Measurements from ENCODE around the gene CPT2. TPM values are rescaled to one million over a fixed set of nuclear protein-coding genes. Genes with fewer than 3 reads are reported as not detected.

CPT2 gene
- total RNA-seq, result 10 to 100 TPM in 1 of 2 donors, 1 to 10 TPM in 1; 9.6 to 16.6 TPM
- long read RNA-seq, donor 1, transcript CPT2-201 (5 exons, 3,094 nt), result major isoform, 11 of 17 reads
- long read RNA-seq, donor 1, partial matches to known transcripts, result 4 of 17 reads
- long read RNA-seq, donor 1, other reads (novel, unspliced or antisense), result 2 of 17 reads
- long read RNA-seq, donor 2, transcript CPT2-201 (5 exons, 3,094 nt), result major isoform, 21 of 26 reads
- long read RNA-seq, donor 2, partial matches to known transcripts, result 3 of 26 reads
- long read RNA-seq, donor 2, other reads (novel, unspliced or antisense), result 0 of 26 reads

- peak; percentile 99 for DNase-seq (ENCODE audit: low spot score)
- intact Hi-C loops (cut with DNase I), result loop anchor here in 1 of 2 donors (10.0 kb wide), 1 partner anchor 272 kb away; the partner anchor contains the start of genes ECHDC2 and SCP2
These were observed at the start of gene CPT2 for GRCh38 chr1:53196485-53197290. TSS of gene CPT2 (plus strand) at chr1:53196824. CDS start at chr1:53196944, 120 bp downstream.

DNA sequence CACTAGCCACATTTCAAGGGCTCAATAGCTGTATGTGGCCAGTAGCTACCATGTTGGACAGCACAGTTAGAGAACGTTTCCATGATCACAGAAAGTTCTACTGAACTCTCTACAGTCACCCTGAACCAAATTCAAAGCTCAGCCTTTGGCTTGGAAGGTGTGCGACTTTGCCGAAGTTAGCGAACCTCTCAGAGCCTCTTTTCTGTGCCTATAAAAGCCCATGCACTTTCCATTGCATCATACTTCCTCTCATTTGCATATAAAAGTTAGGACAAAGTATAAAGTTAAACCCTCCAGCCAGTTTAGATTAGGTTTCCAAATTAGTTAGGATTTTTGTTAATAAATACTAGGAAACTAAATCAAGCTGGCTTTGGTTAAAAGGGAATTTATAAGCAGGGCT lies 49.5 kb upstream of the CPT2 start:
- no peak for DNase-seq (ENCODE audit: low spot score)
- intact Hi-C loops (cut with DNase I), result no loop called here

DNA sequence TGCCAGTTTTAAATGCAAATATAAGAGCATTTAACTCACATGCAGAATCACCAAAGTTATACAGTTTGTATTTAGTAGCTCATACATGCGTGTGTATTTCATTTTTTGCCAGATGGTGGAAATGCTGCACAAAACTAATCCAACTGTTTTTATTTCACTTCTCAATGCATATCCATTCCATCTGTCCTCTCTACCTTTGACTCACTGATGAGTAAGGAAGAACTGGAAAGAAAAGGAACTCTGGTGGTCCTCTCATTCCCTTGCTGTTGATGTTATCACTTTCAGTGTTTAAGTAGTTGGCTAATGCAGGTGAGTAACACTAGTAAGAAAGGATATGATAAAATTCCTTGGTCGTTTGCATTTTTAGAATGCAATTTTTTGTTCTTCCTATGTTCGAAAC lies 48.5 kb upstream of the CPT2 start:
- intact Hi-C loops (cut with DNase I), result no loop called here

GRCh38 chr1:53153752-53154151 lies 42.9 kb upstream of the CPT2 start:
- intact Hi-C loops (cut with DNase I), result no loop called here
- no peak for DNase-seq (ENCODE audit: low spot score)

More for the DNA sequence above, 48.5 kb upstream of the CPT2 start:
- DNase-seq (ENCODE audit: low spot score), result no peak

- DNase-seq (ENCODE audit: low spot score), result no peak
- intact Hi-C loops (cut with DNase I), result no loop called here
These were observed 41.7 kb upstream of the CPT2 start for GRCh38 chr1:53154859-53155438.

DNA sequence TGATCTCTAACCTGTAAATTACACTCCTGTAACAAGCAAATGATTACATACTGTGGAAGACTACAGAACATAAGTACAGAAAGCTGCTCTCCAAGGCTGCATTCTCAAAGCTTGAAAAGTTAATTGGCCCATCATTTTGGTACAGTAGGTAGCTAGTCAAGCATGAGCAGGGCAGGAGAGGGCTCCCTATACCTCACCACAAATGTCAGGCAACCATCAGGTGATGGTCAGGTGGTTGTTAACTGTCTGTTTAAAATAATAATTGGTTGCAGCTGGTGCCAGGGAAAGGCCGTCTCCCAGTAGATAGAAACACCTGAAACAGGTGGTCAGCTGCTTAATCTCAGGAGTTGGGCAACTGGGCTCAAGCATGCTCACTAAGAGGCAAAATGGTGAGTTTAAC lies 41.1 kb upstream of the CPT2 start:
- intact Hi-C loops (cut with DNase I), result no loop called here
- no peak for DNase-seq (ENCODE audit: low spot score)

DNA sequence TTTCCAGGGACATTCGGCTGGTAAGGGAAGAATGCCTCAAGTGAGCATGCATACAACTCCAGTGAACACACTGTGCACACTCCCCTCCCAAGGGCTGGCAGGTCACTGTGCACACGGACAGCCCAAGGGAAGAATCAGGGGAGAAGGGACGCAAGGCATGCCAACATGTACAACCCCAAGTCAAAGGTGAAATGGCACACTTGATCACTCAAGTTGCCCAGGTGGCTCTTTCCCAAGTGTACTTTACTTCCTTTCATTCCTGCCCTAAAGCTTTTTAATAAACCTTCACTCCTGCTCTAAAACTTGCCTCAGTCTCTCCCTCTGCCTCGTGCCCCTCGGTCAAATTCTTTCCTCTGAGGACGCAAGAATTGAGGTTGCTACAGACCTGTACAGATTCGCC lies 40.7 kb upstream of the CPT2 start:
- DNase-seq (ENCODE audit: low spot score), result no peak
- intact Hi-C loops (cut with DNase I), result no loop called here

DNA sequence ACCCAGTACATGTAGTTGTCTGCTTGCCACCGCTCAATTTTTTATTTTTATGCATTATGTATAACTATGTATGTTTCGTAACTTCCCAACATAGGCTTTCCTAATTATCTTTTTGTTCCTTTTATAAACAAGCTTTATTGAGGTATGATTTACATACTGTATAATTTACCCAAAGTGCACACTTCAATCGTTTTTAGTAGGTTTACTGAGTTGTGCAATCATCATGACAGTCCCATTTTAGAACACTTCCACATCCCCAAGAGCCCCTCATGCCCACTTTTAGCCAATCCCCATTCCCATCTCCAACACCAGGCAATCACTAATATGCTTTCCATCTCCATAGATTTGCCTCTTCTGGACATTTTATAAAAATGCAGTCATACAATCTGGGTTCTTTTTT lies 39.8 kb upstream of the CPT2 start:
- no peak for DNase-seq (ENCODE audit: low spot score)
- intact Hi-C loops (cut with DNase I), result no loop called here

- intact Hi-C loops (cut with DNase I), result no loop called here
- no peak for DNase-seq (ENCODE audit: low spot score)
These were observed 37.7 kb upstream of the CPT2 start for GRCh38 chr1:53158900-53159299.

DNA sequence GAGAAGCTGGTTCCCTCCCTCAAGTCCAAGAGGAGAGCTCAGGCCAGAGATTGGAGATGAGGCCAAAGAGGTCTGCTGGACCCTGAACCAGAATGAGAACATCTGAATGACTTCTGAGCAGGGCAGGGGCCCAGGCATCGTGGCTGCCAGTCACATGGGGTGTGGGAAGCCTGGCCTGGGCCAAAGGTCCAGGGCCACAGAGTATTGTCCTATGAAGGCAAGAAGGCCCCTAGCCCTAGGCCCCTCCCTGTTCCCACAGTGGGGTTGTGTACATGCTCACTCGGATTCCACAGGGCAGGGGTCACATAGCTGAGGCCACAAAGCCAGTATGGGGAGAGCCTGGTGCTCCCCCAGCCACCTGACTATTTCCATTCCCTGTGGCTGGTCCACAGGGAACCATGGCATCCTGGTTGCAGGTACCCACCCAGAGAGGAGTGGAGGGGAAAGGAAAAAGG lies 35.7 kb upstream of the CPT2 start:
- intact Hi-C loops (cut with DNase I), result no loop called here
- no peak for DNase-seq (ENCODE audit: low spot score)

- intact Hi-C loops (cut with DNase I), result no loop called here
- DNase-seq (ENCODE audit: low spot score), result no peak
These were observed 34.0 kb upstream of the CPT2 start for GRCh38 chr1:53162621-53163020.

GRCh38 chr1:53163291-53163768 lies 33.3 kb upstream of the CPT2 start:
- DNase-seq (ENCODE audit: low spot score), result no peak
- intact Hi-C loops (cut with DNase I), result no loop called here

DNA sequence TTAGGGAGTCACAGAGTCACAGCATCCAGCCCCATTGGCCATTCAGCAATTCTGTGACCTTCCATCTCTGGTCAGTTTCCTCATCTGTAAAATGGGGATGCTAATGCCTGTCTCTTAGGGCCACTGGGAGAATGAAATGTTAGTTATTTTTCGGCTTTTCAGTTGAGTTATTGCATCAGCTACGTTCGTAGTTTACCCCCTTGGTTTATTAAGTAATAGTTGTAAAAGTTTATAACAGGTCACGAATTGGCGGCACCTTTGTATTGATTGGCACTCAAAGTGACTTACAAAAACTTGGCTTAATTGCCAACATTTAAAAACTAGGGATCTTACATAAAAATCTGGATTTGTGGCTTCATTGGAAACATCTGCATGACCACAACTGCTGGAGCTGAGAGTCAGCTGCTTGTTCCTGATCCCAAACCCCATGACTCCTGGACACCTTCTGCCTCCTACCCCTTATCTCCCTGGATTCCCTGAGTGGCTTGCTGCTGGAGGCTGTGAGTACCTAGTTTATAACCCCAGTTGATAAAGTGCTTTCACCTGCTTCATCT lies 31.1 kb upstream of the CPT2 start:
- intact Hi-C loops (cut with DNase I), result no loop called here
- no peak for DNase-seq (ENCODE audit: low spot score)

DNA sequence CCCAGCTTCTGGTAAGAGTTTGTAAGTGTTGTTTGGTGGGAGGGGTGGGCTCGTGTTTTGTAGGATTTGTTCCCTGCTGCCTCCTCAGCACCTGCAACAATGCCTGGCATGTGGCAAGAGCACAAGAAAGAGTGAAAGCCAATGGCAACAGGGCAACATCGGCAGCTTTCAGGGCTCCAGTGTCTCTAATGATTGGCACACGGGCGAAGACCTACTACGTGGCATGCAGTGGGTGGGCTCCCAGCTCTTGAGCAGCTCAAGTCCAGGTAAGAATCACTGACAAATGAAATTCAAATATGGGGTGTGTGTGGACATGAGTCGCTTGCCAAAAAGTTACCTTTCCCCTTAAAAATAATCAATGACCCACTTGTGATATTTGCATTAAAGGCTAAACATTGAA lies 30.3 kb upstream of the CPT2 start:
- no peak for DNase-seq (ENCODE audit: low spot score)
- intact Hi-C loops (cut with DNase I), result no loop called here

DNA sequence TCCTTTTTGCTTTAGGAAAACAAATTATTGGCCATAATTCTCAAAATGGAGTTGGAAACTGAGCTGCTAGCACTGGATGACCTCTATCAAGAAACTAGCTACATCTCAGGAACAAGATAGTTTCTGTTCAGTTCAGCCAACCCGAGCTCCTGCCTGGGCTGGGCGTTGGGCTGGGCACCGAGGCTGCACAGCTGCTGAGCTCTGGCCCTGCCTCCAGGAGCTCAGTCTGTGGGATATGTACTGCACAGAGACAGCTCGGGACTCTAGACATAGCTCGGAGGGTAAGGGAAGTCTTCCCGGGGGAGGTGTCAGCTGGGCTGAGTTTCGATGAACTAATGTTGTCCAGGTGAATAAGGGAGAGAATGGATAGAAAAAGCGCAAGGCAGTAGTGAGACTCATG lies 29.7 kb upstream of the CPT2 start:
- intact Hi-C loops (cut with DNase I), result no loop called here
- no peak for DNase-seq (ENCODE audit: low spot score)

- intact Hi-C loops (cut with DNase I), result loop anchor here in 1 of 2 donors (5.0 kb wide), 1 partner anchor 160 kb away; no protein-coding TSS in a partner anchor
- DNase-seq (ENCODE audit: low spot score), result no peak
These were observed 24.0 kb upstream of the CPT2 start for GRCh38 chr1:53172426-53173128.

GRCh38 chr1:53174971-53175913 lies 21.4 kb upstream of the CPT2 start:
- intact Hi-C loops (cut with DNase I), result loop anchor here in 1 of 2 donors (5.0 kb wide), 1 partner anchor 163 kb away; no protein-coding TSS in a partner anchor
- DNase-seq (ENCODE audit: low spot score), result no peak
